DMS79 treated with DMSO at 0.1 percent for 48 hours (cell line): Measurements from ENCODE around the gene PTPRM.
"Not testable (repeated sequence)": the region's sequence is repeated elsewhere in the genome, so short reads cannot be mapped to it uniquely, and the experiment has no call there.

Experiments
- DNase-seq: peaks from one replicate; lab custom pipeline; 2025; lab: John Stamatoyannopoulos, UW

Gene PTPRM

GRCh38 chr18:7950380-7951136 is 383.4 kb downstream of the PTPRM start:
- DNase-seq: no peak

GRCh38 chr18:7953095-7953958 is 386.2 kb downstream of the PTPRM start:
- DNase-seq: no peak

GRCh38 chr18:7954238-7954637 is 387.1 kb downstream of the PTPRM start:
- no peak for DNase-seq

GRCh38 chr18:7955175-7955574 is 388.1 kb downstream of the PTPRM start:
- DNase-seq: no peak

GRCh38 chr18:7957297-7957696 is 390.2 kb downstream of the PTPRM start:
- no peak for DNase-seq

GRCh38 chr18:7958081-7958896 is 391.2 kb downstream of the PTPRM start:
- no peak for DNase-seq

- no peak for DNase-seq
Observed at GRCh38 chr18:7958897-7959146, 391.7 kb downstream of the PTPRM start.

GRCh38 chr18:7966682-7967081 is 399.6 kb downstream of the PTPRM start:
- DNase-seq: not testable (repeated sequence)

GRCh38 chr18:7974200-7974874 is 407.2 kb downstream of the PTPRM start:
- no peak for DNase-seq

GRCh38 chr18:7977897-7978296 is 410.8 kb downstream of the PTPRM start:
- DNase-seq: no peak

- DNase-seq: no peak
Observed at GRCh38 chr18:7978834-7979233, 411.7 kb downstream of the PTPRM start.

- DNase-seq: no peak
Observed at GRCh38 chr18:7979714-7980113, 412.6 kb downstream of the PTPRM start.

- DNase-seq: no peak
Observed at GRCh38 chr18:7980136-7980535, 413.0 kb downstream of the PTPRM start.

- no peak for DNase-seq
Observed at GRCh38 chr18:7980656-7981055, 413.5 kb downstream of the PTPRM start.

GRCh38 chr18:7982216-7982615 is 415.1 kb downstream of the PTPRM start:
- DNase-seq: no peak

GRCh38 chr18:7987284-7987976 is 420.3 kb downstream of the PTPRM start:
- DNase-seq: no peak

GRCh38 chr18:7990670-7991069 is 423.6 kb downstream of the PTPRM start:
- no peak for DNase-seq

- DNase-seq: no peak
Observed at GRCh38 chr18:8001711-8002301, 434.7 kb downstream of the PTPRM start.

GRCh38 chr18:8003878-8004675 is 437.0 kb downstream of the PTPRM start:
- no peak for DNase-seq

- no peak for DNase-seq
Observed at GRCh38 chr18:8004792-8005191, 437.7 kb downstream of the PTPRM start.
